GM12878 (cell line): ENCODE data around the gene ST3GAL5.

ENCODE experiments used
- CTCF ChIP-seq, 3 experiments: IDR thresholded peaks in 2 of 3; conservative IDR thresholded peaks in 1 of 3; 2 replicates each; pipeline ENCODE4 v1.5.1; 2011; ENCODE audit warnings: low read depth in 3 of 3, low read length in 3 of 3, mild to moderate bottlenecking in 3 of 3, control low read depth in 2 of 3, moderate library complexity in 2 of 3, inconsistent platforms in 1 of 3, mixed read lengths in 1 of 3; ENCODE audit not compliant: control insufficient read depth in 2 of 3, insufficient read depth in 1 of 3; ENCODE audit errors: extremely low read depth in 1 of 3
- ETV6 ChIP-seq, 2 experiments: fragments of 450-650 bp in 1 of 2; IDR thresholded peaks in 1 of 2; conservative IDR thresholded peaks in 1 of 2; 2 replicates each; pipeline ENCODE4 v1.6.1; 2014; ENCODE audit warnings: antibody characterized with exemption in 1 of 2, borderline replicate concordance in 1 of 2, low read depth in 1 of 2, mild to moderate bottlenecking in 1 of 2, moderate library complexity in 1 of 2
- FOXM1 ChIP-seq: IDR thresholded peaks from 2 replicates; pipeline ENCODE4 v1.6.1; 2012; ENCODE audit warnings: low read depth, mild to moderate bottlenecking, inconsistent platforms, low read length, moderate library complexity
- GABPA ChIP-seq: IDR thresholded peaks from 2 replicates; pipeline ENCODE4 v1.6.1; 2014; ENCODE audit warnings: antibody characterized with exemption, low read depth, mild to moderate bottlenecking, inconsistent platforms
- HCFC1 ChIP-seq: fragments of 150-350 bp; IDR thresholded peaks from 2 replicates; pipeline ENCODE4 v1.6.1; 2014; ENCODE audit warnings: low read length
- IKZF1 ChIP-seq: fragments of 450-650 bp; conservative IDR thresholded peaks from 2 replicates; pipeline ENCODE4 v1.6.1; 2017; ENCODE audit warnings: antibody characterized with exemption, mild to moderate bottlenecking
- POLR2A ChIP-seq: IDR thresholded peaks from 2 replicates; pipeline ENCODE4 v1.6.1; 2011; ENCODE audit warnings: low read depth, mild to moderate bottlenecking, low read length
- RAD21 ChIP-seq: IDR thresholded peaks from 2 replicates; pipeline ENCODE4 v1.6.1; 2011; ENCODE audit warnings: mild to moderate bottlenecking, low read depth, low read length, moderate library complexity; ENCODE audit not compliant: insufficient read depth
- RFX5 ChIP-seq: IDR thresholded peaks from 2 replicates; pipeline ENCODE4 v1.6.1; 2011; ENCODE audit warnings: low read depth, low read length, improper control_type of control experiment
- SIN3A ChIP-seq: IDR thresholded peaks from 2 replicates; pipeline ENCODE4 v1.6.1; 2012; ENCODE audit warnings: low read depth, low read length, improper control_type of control experiment
- SREBF2 ChIP-seq: IDR thresholded peaks from 2 replicates; pipeline ENCODE4 v1.6.1; 2012; ENCODE audit warnings: mild to moderate bottlenecking, low read length
- TARDBP ChIP-seq: IDR thresholded peaks from 2 replicates; pipeline ENCODE4 v1.6.1; 2016; ENCODE audit warnings: borderline replicate concordance
- YY1 ChIP-seq: IDR thresholded peaks from 2 replicates; pipeline ENCODE4 v1.6.1; 2011; ENCODE audit warnings: low read depth, mild to moderate bottlenecking, low read length

GRCh38 chr2:85924522-85924921 lies 35.7 kb upstream of the ST3GAL5 start:
- TF ChIP-seq HCFC1 (no peak), CTCF (IDR thresholded peaks at IDR 0.05 in 2 of 3, conservative IDR thresholded peaks at IDR 0.05 in 1 of 3; ENCODE audit: control insufficient read depth in 2 of 3, extremely low read depth in 1 of 3, insufficient read depth in 1 of 3, low read depth in 3 of 3, low read length in 3 of 3) (no peak), ETV6 (conservative IDR thresholded peaks at IDR 0.05 in 1 of 2, IDR thresholded peaks at IDR 0.05 in 1 of 2; ENCODE audit: borderline replicate concordance in 1 of 2, low read depth in 1 of 2) (no peak), YY1 (no peak), POLR2A (no peak), GABPA (no peak), SREBF2 (no peak), RFX5 (no peak), RAD21 (no peak), IKZF1 (no peak), SIN3A (no peak), TARDBP (no peak), FOXM1 (no peak)
